Activated T-helper 1 cell treated with anti-CD3 and anti-CD28 coated beads, Interleukin-12 subunit alpha, Interleukin-12 subunit beta, Interleukin-2, Interleukin-4 antibody, amounts not matched to agents 30 ng/mL and 10 ng/mL and 1 ng/mL, durations not matched to agents 14 hours and 24 hours and 36 hours (primary cell): ENCODE measurements around the gene CCDC144A. TPM values are rescaled to one million over a fixed set of nuclear protein-coding genes. Genes with fewer than 3 reads are reported as not detected.
"Not testable (repeated sequence)": the region's sequence is repeated elsewhere in the genome, so short reads cannot be mapped to it uniquely, and the experiment has no call there.

Experiments used
- DNase-seq: peaks from one replicate; pipeline ENCODE4 v3.0.0; 2021; ENCODE audit warnings: low spot score
- H3K27ac Mint-ChIP-seq: one replicate; pipeline ENCODE4 v1.8.0; 2021; ENCODE audit warnings: mild to moderate bottlenecking, mixed read lengths
- H3K27me3 Mint-ChIP-seq: one replicate; pipeline ENCODE4 v1.8.0; 2022; ENCODE audit warnings: mild to moderate bottlenecking, moderate library complexity, mixed read lengths; ENCODE audit not compliant: insufficient read depth
- H3K36me3 Mint-ChIP-seq: one replicate; pipeline ENCODE4 v1.8.0; 2021; ENCODE audit warnings: low read depth, mixed read lengths
- H3K4me1 Mint-ChIP-seq: one replicate; pipeline ENCODE4 v1.8.0; 2021; ENCODE audit warnings: low read depth, mixed read lengths
- H3K4me3 Mint-ChIP-seq: one replicate; pipeline ENCODE4 v1.8.0; 2021; ENCODE audit warnings: mild to moderate bottlenecking, moderate library complexity, mixed read lengths
- H3K9me3 Mint-ChIP-seq: one replicate; pipeline ENCODE4 v1.8.0; 2021; ENCODE audit warnings: mixed read lengths
- intact Hi-C: fragments of 100-400 bp; cut with micrococcal nuclease; formaldehyde crosslinking; loops from one replicate; pipeline ENCODE4 v1.15.1; 2024
- total RNA-seq: library from RNA; stranded (reverse); gene quantifications from 2 replicates; pipeline ENCODE4 v1.2.3, GENCODE V29; 2022

The CCDC144A gene, protein sequence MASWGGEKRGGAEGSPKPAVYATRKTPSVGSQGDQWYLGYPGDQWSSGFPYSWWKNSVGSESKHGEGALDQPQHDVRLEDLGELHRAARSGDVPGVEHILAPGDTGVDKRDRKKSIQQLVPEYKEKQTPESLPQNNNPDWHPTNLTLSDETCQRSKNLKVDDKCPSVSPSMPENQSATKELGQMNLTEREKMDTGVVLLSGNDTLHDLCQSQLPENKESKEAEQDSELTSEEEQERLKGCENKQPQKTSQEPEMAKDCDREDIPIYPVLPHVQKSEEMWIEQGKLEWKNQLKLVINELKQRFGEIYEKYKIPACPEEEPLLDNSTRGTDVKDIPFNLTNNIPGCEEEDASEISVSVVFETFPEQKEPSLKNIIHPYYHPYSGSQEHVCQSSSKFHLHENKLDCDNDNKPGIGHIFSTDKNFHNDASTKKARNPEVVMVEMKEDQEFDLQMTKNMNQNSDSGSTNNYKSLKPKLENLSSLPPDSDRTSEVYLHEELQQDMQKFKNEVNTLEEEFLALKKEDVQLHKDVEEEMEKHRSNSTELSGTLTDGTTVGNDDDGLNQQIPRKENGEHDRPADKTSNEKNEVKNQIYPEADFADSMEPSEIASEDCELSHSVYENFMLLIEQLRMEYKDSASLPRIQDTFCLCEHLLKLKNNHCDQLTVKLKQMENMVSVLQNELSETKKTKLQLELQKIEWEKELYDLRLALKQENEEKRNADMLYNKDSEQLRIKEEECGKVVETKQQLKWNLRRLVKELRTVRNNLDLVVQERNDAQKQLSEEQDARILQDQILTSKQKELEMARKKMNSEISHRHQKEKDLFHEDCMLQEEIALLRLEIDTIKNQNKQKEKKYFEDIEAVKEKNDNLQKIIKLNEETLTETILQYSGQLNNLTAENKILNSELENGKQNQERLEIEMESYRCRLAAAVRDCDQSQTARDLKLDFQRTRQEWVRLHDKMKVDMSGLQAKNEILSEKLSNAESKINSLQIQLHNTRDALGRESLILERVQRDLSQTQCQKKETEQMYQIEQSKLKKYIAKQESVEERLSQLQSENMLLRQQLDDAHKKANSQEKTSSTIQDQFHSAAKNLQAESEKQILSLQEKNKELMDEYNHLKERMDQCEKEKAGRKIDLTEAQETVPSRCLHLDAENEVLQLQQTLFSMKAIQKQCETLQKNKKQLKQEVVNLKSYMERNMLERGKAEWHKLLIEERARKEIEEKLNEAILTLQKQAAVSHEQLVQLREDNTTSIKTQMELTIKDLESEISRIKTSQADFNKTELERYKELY (N-terminal part only)
- total RNA-seq, result 2.7 and 3.1 TPM in 2 replicates

DNA sequence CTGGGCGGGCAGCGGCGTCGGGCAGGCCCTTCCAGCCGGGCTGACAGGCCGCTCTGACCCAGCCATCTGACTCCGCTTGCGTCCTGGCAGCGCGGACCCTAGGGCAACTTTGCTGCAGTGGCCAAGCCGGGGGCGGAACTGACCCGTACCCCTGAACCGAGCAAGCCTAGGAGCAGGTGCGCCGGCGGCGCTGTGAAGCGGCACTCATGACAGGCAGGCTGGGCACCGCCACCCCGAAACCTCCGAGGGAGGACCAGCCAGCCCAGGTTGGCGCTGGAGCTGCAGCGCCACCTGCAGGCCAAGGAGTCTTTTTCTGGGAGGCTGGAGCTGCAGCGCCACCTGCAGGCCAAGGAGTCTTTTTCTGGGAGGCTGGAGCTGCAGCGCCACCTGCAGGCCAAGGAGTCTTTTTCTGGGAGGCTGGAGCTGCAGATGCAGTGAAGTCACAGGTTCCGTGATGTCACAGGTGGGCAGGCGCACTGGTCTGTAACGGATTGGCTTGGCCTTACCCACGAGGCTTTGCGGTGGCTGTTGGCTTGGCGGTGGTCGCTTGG, at the start of gene CCDC144A:
CCDC144A (plus strand) TSS at position 511 of the 551 bp plus-strand sequence. CDS start 160 bp downstream, outside the sequence.
- not testable (repeated sequence) for H3K9me3 Mint-ChIP-seq, H3K27me3 Mint-ChIP-seq, H3K4me3 Mint-ChIP-seq, H3K27ac Mint-ChIP-seq, H3K36me3 Mint-ChIP-seq, H3K4me1 Mint-ChIP-seq
- intact Hi-C loops, result loop anchor here (5.0 kb wide), 1 partner anchor 153 kb away; no protein-coding TSS in a partner anchor
- peak; percentile 44 for DNase-seq

DNA sequence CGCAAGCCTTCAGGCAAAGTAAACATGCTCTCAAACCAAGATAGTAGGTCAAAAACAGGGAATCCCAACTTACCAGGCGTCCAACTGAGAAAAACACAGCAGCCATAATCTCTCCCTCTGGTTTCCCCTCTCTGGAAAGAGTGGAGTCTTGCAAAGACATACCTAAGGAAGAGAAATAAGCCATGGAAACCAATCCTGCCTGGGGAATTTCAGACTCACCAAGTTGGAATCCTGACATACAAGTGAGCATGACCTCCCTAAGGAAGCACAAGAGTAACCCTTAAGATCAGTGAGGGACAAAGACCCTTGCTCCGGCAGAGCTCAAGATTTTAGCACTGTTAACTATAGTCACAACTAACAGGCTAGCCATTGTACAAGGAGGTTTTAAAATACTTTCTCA, 40.5 kb upstream of the CCDC144A start:
- no peaks in the 10 kb centered on the region for H3K27me3 Mint-ChIP-seq
- H3K4me3 Mint-ChIP-seq, result no peak overlapping the region
- intact Hi-C loops, result no loop called here
- peaks cover 13% of the 10 kb centered on the region for H3K4me1 Mint-ChIP-seq
- no peak overlapping the region for H3K27ac Mint-ChIP-seq
- DNase-seq, result no peak
- H3K9me3 Mint-ChIP-seq, result no peaks in the 10 kb centered on the region
- peaks cover 9% of the 10 kb centered on the region for H3K36me3 Mint-ChIP-seq

DNA sequence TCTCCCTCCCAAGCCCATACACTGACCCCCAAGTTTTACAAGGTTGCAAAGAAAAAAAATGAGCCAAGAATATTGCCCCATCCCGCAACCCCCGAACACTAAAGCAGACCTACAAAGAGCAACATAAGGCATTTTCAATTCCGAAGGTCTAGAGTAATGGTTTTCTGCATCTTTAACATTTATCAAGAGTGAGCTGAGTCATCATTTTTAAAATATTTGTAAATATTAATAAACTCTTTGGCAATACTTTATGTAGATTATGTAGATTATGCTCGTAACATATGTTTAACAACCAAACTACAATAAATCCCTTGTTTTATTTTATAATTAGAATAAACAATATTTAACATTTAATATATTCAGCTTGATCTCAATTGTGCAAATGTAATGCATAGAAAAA, 37.8 kb upstream of the CCDC144A start:
- DNase-seq, result no peak
- intact Hi-C loops, result no loop called here
- Mint-ChIP-seq H3K4me3 (peak overlapping the region; percentile 87), H3K27ac (no peak overlapping the region), H3K36me3 (peaks cover 3% of the 10 kb centered on the region), H3K4me1 (peaks cover 13% of the 10 kb centered on the region), H3K9me3 (no peaks in the 10 kb centered on the region), H3K27me3 (peaks cover under 1% of the 10 kb centered on the region)

DNA sequence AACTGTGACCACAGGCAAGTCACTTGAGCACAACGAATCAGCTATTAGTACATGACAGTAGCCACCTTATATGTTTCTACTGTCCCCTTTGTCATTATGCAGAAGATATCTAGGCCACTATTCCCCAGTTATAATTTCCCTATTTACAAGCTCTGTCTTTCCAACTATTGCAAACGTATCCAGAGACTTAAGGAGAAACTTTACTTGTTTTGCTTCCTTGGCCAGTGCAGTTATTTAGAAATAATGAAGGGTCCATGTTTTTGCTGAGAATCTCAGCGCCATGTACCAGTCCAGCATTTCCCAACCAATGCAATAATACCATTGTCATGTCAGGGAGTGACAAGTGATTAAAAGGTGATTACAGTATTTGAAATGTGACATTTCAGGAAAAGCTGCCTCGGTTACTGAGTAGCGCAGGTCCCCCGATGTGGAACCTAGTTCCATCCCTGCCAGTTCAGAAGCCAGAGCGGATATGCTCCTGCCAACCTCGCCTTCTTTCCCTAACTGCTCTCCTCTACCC, 37.1 kb upstream of the CCDC144A start:
- Mint-ChIP-seq H3K4me3 (peak overlapping the region; percentile 87), H3K9me3 (no peaks in the 10 kb centered on the region), H3K27ac (no peak overlapping the region), H3K27me3 (peaks cover 2% of the 10 kb centered on the region), H3K36me3 (peaks cover 3% of the 10 kb centered on the region), H3K4me1 (peaks cover 13% of the 10 kb centered on the region)
- intact Hi-C loops, result loop anchor here (1.0 kb wide), 4 partner anchors 64 to 215 kb away; partner anchors contain the start of gene ZNF287
- no peak for DNase-seq

DNA sequence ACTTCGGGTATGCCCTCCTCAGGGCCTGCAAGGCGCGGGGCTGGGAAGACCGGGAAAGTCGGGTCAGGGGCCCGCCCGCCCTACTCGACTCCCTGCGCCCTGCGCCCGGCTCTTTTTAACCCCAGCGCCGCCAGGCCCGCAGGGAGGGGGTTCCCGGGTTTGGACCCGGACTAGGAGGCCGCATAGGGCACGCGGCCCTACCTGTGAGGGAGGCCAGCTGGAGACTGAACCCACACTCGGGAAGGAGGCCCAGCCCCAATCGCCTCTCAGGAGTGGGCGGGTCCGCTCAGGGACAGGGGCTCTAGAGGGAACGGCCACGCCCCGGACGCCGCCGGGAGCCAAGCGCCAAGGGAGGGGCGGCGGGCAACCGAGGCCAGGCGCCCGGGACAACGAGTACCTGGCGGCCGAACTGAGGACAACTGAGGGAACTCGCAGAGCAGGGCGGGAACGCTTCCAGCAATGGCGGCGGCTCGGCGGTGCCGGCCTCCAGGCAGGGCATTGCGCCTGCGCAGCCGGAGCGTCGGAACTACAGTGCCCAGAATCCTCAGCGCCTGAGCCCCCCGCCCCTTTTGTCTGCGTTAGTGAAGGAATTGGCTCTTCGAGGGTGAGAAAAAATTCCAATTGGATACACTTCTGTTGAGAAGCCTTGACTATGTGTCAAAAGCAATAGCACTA, 36.5 kb upstream of the CCDC144A start, which contains the start of gene ZNF624:
ZNF624 (minus strand) TSS at position 484 of the 675 bp plus-strand sequence.
- peaks cover 3% of the 10 kb centered on the region for H3K36me3 Mint-ChIP-seq
- peaks cover 13% of the 10 kb centered on the region for H3K4me1 Mint-ChIP-seq
- peak within 1 kb of the TSS; percentile 87 for H3K4me3 Mint-ChIP-seq
- peak; percentile 80 for DNase-seq
- no peaks in the 10 kb centered on the region for H3K9me3 Mint-ChIP-seq
- intact Hi-C loops, result loop anchor here (1.0 kb wide), 4 partner anchors 64 to 215 kb away; partner anchors contain the start of gene ZNF287
- peaks cover 2% of the 10 kb centered on the region for H3K27me3 Mint-ChIP-seq
- H3K27ac Mint-ChIP-seq, result peak within 1 kb of the TSS; percentile 44

DNA sequence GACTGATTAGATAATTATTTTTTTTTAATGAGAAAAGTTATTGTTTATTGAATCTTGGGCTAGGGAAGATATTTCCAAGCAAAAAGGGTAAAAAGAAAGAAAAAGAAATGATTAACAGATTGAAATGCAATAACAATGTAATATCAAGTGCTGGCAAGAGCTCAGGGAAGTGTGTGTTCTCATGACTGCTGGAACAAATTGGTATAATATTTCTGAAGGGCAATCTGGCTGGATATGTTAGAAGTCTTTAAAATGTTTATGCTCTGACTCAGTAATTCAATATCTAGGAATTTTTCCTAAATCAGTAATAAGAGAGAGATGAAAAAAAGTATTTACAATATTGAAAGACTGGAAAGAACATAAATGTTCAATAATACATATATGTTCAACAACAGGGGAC, 28.8 kb upstream of the CCDC144A start:
- no peak overlapping the region for H3K4me3 Mint-ChIP-seq
- no peaks in the 10 kb centered on the region for H3K9me3 Mint-ChIP-seq
- H3K4me1 Mint-ChIP-seq, result no peaks in the 10 kb centered on the region
- no peak overlapping the region for H3K27ac Mint-ChIP-seq
- intact Hi-C loops, result no loop called here
- H3K27me3 Mint-ChIP-seq, result peaks cover 35% of the 10 kb centered on the region
- no peaks in the 10 kb centered on the region for H3K36me3 Mint-ChIP-seq
- DNase-seq, result no peak

DNA sequence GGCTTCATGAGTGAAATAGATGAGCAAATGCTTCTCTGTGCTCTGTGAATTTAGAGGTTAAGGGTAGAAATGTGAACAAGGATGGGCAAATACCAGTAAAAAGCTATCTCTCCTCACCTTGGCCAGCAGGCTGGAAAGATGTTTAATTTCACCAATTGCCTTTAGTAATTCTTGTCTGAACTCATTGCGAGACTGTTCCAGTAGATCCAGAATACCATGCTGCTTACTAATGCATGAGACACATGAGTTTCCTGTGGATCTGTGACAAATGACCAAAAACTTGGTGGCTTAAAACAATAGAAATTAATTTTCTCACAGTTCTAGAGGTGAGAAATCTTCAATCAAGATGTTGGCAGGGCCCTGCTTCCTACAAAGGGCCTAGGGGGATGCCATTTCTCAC, 27.1 kb upstream of the CCDC144A start:
- intact Hi-C loops, result no loop called here
- H3K27ac Mint-ChIP-seq, result no peak overlapping the region
- peaks cover 42% of the 10 kb centered on the region for H3K27me3 Mint-ChIP-seq
- no peaks in the 10 kb centered on the region for H3K9me3 Mint-ChIP-seq
- no peak for DNase-seq
- no peak overlapping the region for H3K4me3 Mint-ChIP-seq
- no peaks in the 10 kb centered on the region for H3K36me3 Mint-ChIP-seq
- H3K4me1 Mint-ChIP-seq, result no peaks in the 10 kb centered on the region

DNA sequence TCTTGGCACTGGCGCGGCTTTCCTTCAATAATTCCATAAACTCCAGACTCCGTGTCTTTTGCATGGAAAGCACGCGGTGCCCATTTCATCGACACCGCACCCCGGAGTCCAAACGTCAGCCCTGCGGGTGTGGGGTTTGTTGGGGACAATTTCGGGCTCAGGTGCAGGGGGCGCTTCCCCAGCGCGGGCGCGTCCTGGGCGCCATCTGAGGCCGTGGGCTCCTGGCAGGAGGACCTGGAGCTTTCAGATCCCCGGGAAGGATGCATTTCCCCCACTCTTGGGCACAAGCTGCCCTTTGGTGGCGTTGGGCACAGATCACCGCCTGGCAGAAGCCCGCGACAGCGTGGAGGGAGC, 23.5 kb upstream of the CCDC144A start:
- H3K36me3 Mint-ChIP-seq, H3K27ac Mint-ChIP-seq, H3K4me3 Mint-ChIP-seq, DNase-seq, H3K4me1 Mint-ChIP-seq, H3K9me3 Mint-ChIP-seq, intact Hi-C loops: not testable (repeated sequence)
- H3K27me3 Mint-ChIP-seq, result peaks cover 50% of the 10 kb centered on the region

DNA sequence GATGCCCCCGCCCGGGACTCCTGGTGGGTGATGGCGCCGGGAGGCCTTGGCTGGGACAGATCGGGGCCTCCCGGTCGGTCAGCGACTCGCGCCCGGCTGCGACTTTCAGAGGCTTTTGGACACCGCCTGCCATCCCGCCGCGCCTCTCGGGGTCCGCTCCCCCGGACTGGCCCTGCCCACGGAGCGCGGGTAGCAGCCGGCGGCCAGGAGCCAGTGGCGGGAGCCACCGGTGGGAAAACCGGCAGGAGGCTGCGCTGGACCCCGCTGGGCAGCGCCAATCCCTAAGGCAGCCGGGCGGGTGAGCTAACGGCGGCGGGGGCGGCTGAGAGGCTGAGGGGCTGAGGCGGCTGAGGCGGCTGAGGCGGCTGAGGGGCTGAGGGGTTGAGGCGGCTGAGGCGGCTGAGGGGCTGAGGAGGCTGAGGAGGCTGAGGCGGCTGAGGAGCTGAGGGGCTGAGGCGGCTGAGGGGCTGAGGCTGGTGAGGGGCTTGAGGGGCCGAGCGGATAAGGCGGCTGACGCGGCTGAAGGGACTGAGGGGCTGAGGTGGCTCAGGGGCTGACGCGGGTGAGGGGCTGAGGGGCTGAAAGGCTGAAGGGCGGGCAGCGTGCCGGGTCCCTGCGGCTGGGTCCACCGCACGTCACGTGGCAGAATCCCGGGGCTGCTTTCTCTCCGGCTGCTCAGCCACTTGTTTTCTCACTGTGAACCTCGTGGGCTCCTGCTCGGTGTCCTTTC, 23.0 kb upstream of the CCDC144A start:
- intact Hi-C loops, H3K36me3 Mint-ChIP-seq, H3K4me1 Mint-ChIP-seq, H3K9me3 Mint-ChIP-seq, H3K4me3 Mint-ChIP-seq, H3K27ac Mint-ChIP-seq, DNase-seq: not testable (repeated sequence)
- H3K27me3 Mint-ChIP-seq, result peaks cover 46% of the 10 kb centered on the region

DNA sequence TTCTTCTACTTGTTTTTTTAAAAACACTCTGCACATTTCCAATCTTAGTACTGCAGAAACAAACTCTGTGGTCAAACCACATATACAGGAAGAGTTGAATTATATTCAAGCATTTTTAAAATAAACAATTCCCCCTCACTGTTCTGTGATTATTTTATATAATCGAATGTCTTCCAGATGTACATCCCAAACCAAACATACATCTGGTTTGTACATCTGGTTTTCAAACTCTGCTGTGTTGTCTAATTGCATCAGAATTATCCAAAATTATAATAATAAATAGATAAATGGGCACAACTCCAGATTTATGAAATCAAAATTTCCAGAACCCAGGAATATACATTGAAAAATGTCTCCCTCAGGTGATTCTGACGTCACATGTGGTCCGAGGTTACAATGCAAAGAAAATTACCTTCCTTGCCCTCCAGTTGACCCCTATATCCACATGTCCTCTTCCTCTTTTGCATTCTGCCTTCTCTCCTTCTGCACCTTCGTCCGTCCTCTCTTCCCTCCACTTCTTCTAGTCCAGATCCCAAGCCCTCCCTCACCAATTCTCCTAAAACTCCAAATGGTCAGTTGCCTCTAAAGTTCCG, 13.3 kb upstream of the CCDC144A start:
- H3K4me3 Mint-ChIP-seq, result no peak overlapping the region
- H3K27ac Mint-ChIP-seq, result no peak overlapping the region
- intact Hi-C loops, result no loop called here
- no peaks in the 10 kb centered on the region for H3K36me3 Mint-ChIP-seq
- H3K9me3 Mint-ChIP-seq, result no peaks in the 10 kb centered on the region
- no peak for DNase-seq
- H3K4me1 Mint-ChIP-seq, result no peaks in the 10 kb centered on the region
- H3K27me3 Mint-ChIP-seq, result peaks cover 8% of the 10 kb centered on the region
